Vagina (tissue), 2 donors: ENCODE results near the gene PTPRN2.

Source experiments
- POLR2AphosphoS5 ChIP-seq, 2 donors: sonication (generic); formaldehyde crosslinking; IDR thresholded peaks; one replicate each; pipeline ENCODE4 v1.9.0; 2017; ENCODE audit warnings: antibody characterized with exemption in 2 of 2, mild to moderate bottlenecking in 2 of 2, low read depth in 1 of 2; ENCODE audit not compliant: insufficient read depth in 1 of 2
- TF ChIP-seq, protein P1 (sequence below), 3 experiments: fragments of 450-650 bp in 2 of 3; fragments of 200-600 bp in 1 of 3; sonication (generic) in 1 of 3; IDR thresholded peaks; one replicate each; pipeline ENCODE4 v1.5.1; 2017 to 2019; ENCODE audit warnings: antibody characterized with exemption in 3 of 3, mild to moderate bottlenecking in 2 of 3, moderate library complexity in 2 of 3

DNA sequence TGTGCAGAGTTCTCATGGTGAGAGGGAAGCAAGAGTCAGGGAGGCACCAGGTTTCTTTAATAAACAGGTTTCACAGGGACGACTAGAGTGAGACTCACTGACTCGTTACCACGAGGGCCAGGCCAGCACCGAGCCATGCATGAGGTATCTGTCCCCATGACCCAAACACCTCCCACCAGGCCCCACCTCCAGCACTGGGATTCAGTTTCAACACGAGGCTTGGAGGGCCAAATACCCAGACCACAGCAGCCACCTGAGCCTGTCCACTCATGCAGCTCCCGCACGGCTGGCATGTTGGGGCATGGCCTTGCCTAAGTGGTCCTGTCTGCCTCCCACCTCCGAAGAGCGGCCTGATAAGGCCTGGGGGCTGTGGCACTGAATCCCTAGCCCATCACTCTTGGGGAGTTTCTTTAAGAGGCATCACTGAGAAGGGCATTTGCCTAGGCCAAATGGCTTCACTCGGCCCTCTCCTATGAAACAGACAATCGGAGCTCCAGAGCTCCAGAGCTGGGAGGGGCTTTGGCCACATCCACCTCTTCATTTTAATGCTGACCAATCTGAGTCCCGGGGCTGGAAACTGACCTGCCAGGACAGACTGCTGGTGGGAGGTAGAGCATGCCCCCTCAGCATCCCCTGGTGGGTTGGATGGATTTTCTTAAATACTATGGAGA is 1093.0 kb downstream of the PTPRN2 start:
- TF ChIP-seq POLR2AphosphoS5 (IDR thresholded peaks at IDR 0.05; ENCODE audit: insufficient read depth in 1 of 2, low read depth in 1 of 2) = no peak
- TF ChIP-seq, protein P1, sequence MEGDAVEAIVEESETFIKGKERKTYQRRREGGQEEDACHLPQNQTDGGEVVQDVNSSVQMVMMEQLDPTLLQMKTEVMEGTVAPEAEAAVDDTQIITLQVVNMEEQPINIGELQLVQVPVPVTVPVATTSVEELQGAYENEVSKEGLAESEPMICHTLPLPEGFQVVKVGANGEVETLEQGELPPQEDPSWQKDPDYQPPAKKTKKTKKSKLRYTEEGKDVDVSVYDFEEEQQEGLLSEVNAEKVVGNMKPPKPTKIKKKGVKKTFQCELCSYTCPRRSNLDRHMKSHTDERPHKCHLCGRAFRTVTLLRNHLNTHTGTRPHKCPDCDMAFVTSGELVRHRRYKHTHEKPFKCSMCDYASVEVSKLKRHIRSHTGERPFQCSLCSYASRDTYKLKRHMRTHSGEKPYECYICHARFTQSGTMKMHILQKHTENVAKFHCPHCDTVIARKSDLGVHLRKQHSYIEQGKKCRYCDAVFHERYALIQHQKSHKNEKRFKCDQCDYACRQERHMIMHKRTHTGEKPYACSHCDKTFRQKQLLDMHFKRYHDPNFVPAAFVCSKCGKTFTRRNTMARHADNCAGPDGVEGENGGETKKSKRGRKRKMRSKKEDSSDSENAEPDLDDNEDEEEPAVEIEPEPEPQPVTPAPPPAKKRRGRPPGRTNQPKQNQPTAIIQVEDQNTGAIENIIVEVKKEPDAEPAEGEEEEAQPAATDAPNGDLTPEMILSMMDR (IDR thresholded peaks at IDR 0.05) = no peak
